ENCODE measurements around the gene MIDN. TPM values are rescaled to one million over a fixed set of nuclear protein-coding genes. Genes with fewer than 3 reads are reported as not detected.

Gene MIDN
- total RNA-seq, 1 experiment from 2014 or later: 9.1 TPM

GRCh38 chr19:1286487-1287353, 38.3 kb downstream of the MIDN start:
- Histone ChIP-seq H3K36me3 (no peaks in the 10 kb centered on the region), H3K27ac (no peak overlapping the region), H3K9me3 (replicated peaks) (no peaks in the 10 kb centered on the region), H3K4me3 (peak overlapping the region; percentile 40), H3K4me1 (peaks cover 15% of the 10 kb centered on the region), H3K27me3 (peaks cover 67% of the 10 kb centered on the region)
- DNase-seq: no peak

- H3K27me3 ChIP-seq: peaks cover 75% of the 10 kb centered on the region
- no peak overlapping the region for H3K27ac ChIP-seq
- no peak overlapping the region; the same call in 1 of the 2 replicates for H3K4me3 ChIP-seq
- no peak for DNase-seq
- no peaks in the 10 kb centered on the region for H3K9me3 ChIP-seq (replicated peaks)
- H3K4me1 ChIP-seq: peaks cover 15% of the 10 kb centered on the region
- no peaks in the 10 kb centered on the region for H3K36me3 ChIP-seq
Observed at GRCh38 chr19:1287354-1288225, 39.2 kb downstream of the MIDN start.

- H3K4me3 ChIP-seq: no peak overlapping the region
- no peak overlapping the region for H3K27ac ChIP-seq
- H3K4me1 ChIP-seq: peaks cover 15% of the 10 kb centered on the region
- peaks cover 76% of the 10 kb centered on the region for H3K27me3 ChIP-seq
- H3K36me3 ChIP-seq: no peaks in the 10 kb centered on the region
- no peaks in the 10 kb centered on the region for H3K9me3 ChIP-seq (replicated peaks)
- no peak for DNase-seq
Observed at GRCh38 chr19:1288226-1288612, 39.8 kb downstream of the MIDN start.

GRCh38 chr19:1288833-1289685, 40.7 kb downstream of the MIDN start:
- Histone ChIP-seq H3K9me3 (replicated peaks) (no peaks in the 10 kb centered on the region), H3K27me3 (peaks cover 71% of the 10 kb centered on the region), H3K4me1 (peaks cover 15% of the 10 kb centered on the region), H3K27ac (no peak overlapping the region), H3K36me3 (no peaks in the 10 kb centered on the region), H3K4me3 (no peak overlapping the region)
- DNase-seq: no peak

- H3K27me3 ChIP-seq: peaks cover 65% of the 10 kb centered on the region
Observed at GRCh38 chr19:1289686-1290025, 41.3 kb downstream of the MIDN start.

GRCh38 chr19:1290196-1290702, 41.9 kb downstream of the MIDN start:
- Histone ChIP-seq H3K27me3 (peaks cover 59% of the 10 kb centered on the region), H3K36me3 (no peaks in the 10 kb centered on the region)
- DNase-seq: no peak

More at GRCh38 chr19:1289686-1290025, 41.3 kb downstream of the MIDN start:
- no peak for DNase-seq
- Histone ChIP-seq H3K4me3 (no peak overlapping the region), H3K9me3 (replicated peaks) (no peaks in the 10 kb centered on the region), H3K4me1 (peaks cover 15% of the 10 kb centered on the region), H3K36me3 (no peaks in the 10 kb centered on the region), H3K27ac (no peak overlapping the region)

GRCh38 chr19:1290703-1291651, 42.6 kb downstream of the MIDN start:
- no peak overlapping the region for H3K4me3 ChIP-seq
- peaks cover 57% of the 10 kb centered on the region for H3K27me3 ChIP-seq
- no peaks in the 10 kb centered on the region for H3K9me3 ChIP-seq (replicated peaks)
- DNase-seq: peak in 1 of 2 experiments; percentile 31
- H3K4me1 ChIP-seq: peaks cover 15% of the 10 kb centered on the region
- no peak overlapping the region for H3K27ac ChIP-seq
- no peaks in the 10 kb centered on the region for H3K36me3 ChIP-seq

More at GRCh38 chr19:1290196-1290702, 41.9 kb downstream of the MIDN start:
- Histone ChIP-seq H3K4me3 (no peak overlapping the region), H3K4me1 (peaks cover 15% of the 10 kb centered on the region), H3K9me3 (replicated peaks) (no peaks in the 10 kb centered on the region), H3K27ac (no peak overlapping the region)

GRCh38 chr19:1291761-1292418, 43.5 kb downstream of the MIDN start:
- H3K4me3 ChIP-seq: no peak overlapping the region
- peaks cover 51% of the 10 kb centered on the region for H3K27me3 ChIP-seq
- DNase-seq: no peak
- no peaks in the 10 kb centered on the region for H3K36me3 ChIP-seq
- no peaks in the 10 kb centered on the region for H3K9me3 ChIP-seq (replicated peaks)
- H3K4me1 ChIP-seq: peaks cover 15% of the 10 kb centered on the region
- H3K27ac ChIP-seq: no peak overlapping the region

GRCh38 chr19:1292419-1293151, 44.2 kb downstream of the MIDN start:
- DNase-seq: no peak
- Histone ChIP-seq H3K27me3 (peaks cover 46% of the 10 kb centered on the region), H3K4me1 (peaks cover 15% of the 10 kb centered on the region), H3K9me3 (replicated peaks) (no peaks in the 10 kb centered on the region), H3K4me3 (no peak overlapping the region), H3K27ac (no peak overlapping the region), H3K36me3 (no peaks in the 10 kb centered on the region)

GRCh38 chr19:1293782-1294604, 45.6 kb downstream of the MIDN start:
- H3K27ac ChIP-seq: no peak overlapping the region
- H3K9me3 ChIP-seq (replicated peaks): no peaks in the 10 kb centered on the region
- H3K36me3 ChIP-seq: no peaks in the 10 kb centered on the region
- peak in 1 of 2 experiments; percentile 19 for DNase-seq
- H3K4me1 ChIP-seq: peaks cover 15% of the 10 kb centered on the region
- no peak overlapping the region for H3K4me3 ChIP-seq
- H3K27me3 ChIP-seq: peaks cover 37% of the 10 kb centered on the region

GRCh38 chr19:1294688-1295087, 46.3 kb downstream of the MIDN start:
- Histone ChIP-seq H3K4me1 (peaks cover 15% of the 10 kb centered on the region), H3K27me3 (peaks cover 35% of the 10 kb centered on the region), H3K36me3 (no peaks in the 10 kb centered on the region), H3K4me3 (no peak overlapping the region), H3K27ac (no peak overlapping the region), H3K9me3 (replicated peaks) (no peaks in the 10 kb centered on the region)
- no peak for DNase-seq
